ENCODE data around the gene DUOX2.

DUOX2 gene

GRCh38 chr15:45116006-45116481, 2.1 kb upstream of the DUOX2 start:
- in situ Hi-C loops (cut with HindIII; ENCODE audit: low sequenced_read_pairs): no loop called here
- TF ChIP-seq, protein P1, sequence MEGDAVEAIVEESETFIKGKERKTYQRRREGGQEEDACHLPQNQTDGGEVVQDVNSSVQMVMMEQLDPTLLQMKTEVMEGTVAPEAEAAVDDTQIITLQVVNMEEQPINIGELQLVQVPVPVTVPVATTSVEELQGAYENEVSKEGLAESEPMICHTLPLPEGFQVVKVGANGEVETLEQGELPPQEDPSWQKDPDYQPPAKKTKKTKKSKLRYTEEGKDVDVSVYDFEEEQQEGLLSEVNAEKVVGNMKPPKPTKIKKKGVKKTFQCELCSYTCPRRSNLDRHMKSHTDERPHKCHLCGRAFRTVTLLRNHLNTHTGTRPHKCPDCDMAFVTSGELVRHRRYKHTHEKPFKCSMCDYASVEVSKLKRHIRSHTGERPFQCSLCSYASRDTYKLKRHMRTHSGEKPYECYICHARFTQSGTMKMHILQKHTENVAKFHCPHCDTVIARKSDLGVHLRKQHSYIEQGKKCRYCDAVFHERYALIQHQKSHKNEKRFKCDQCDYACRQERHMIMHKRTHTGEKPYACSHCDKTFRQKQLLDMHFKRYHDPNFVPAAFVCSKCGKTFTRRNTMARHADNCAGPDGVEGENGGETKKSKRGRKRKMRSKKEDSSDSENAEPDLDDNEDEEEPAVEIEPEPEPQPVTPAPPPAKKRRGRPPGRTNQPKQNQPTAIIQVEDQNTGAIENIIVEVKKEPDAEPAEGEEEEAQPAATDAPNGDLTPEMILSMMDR (IDR thresholded peaks at IDR 0.05; ENCODE audit: low read depth, low read length): no peak
- H3K4me3 ChIP-seq (ENCODE audit: low read depth, low read length): no peak overlapping the region
- DNase-seq (ENCODE audit: low read depth, low spot score): no peak

GRCh38 chr15:45115312-45115820, 1.4 kb upstream of the DUOX2 start:
- H3K4me3 ChIP-seq (ENCODE audit: low read depth, low read length): no peak overlapping the region
- in situ Hi-C loops (cut with HindIII; ENCODE audit: low sequenced_read_pairs): no loop called here
- no peak for DNase-seq (ENCODE audit: low read depth, low spot score)
- TF ChIP-seq, protein P1 (IDR thresholded peaks at IDR 0.05; ENCODE audit: low read depth, low read length): no peak

DNA sequence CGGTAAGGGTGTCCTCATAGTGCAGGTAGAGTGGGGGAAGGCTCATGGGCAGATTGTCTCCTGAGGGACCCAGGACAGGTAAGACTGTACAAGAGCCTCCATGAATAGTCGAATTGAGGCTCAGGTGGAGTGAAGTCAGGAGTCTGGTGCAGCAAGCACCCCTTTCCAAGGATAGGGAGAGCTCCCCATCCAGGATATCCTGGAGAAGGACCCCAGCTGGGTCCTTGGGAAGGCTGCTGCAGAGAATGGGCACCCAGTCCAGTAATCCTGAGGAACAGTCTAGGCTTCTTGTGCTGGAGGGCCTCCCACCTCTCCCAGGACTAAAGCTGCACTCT, 746 bp upstream of the DUOX2 start:
- in situ Hi-C loops (cut with HindIII; ENCODE audit: low sequenced_read_pairs): no loop called here
- H3K4me3 ChIP-seq (ENCODE audit: low read depth, low read length): no peak overlapping the region
- DNase-seq (ENCODE audit: low read depth, low spot score): no peak
- TF ChIP-seq, protein P1 (IDR thresholded peaks at IDR 0.05; ENCODE audit: low read depth, low read length): no peak

GRCh38 chr15:45113380-45113990, 487 bp downstream of the DUOX2 start:
- TF ChIP-seq, protein P1 (IDR thresholded peaks at IDR 0.05; ENCODE audit: low read depth, low read length): no peak
- in situ Hi-C loops (cut with HindIII; ENCODE audit: low sequenced_read_pairs): no loop called here
- no peak for DNase-seq (ENCODE audit: low read depth, low spot score)
- H3K4me3 ChIP-seq (ENCODE audit: low read depth, low read length): no peak overlapping the region

DNA sequence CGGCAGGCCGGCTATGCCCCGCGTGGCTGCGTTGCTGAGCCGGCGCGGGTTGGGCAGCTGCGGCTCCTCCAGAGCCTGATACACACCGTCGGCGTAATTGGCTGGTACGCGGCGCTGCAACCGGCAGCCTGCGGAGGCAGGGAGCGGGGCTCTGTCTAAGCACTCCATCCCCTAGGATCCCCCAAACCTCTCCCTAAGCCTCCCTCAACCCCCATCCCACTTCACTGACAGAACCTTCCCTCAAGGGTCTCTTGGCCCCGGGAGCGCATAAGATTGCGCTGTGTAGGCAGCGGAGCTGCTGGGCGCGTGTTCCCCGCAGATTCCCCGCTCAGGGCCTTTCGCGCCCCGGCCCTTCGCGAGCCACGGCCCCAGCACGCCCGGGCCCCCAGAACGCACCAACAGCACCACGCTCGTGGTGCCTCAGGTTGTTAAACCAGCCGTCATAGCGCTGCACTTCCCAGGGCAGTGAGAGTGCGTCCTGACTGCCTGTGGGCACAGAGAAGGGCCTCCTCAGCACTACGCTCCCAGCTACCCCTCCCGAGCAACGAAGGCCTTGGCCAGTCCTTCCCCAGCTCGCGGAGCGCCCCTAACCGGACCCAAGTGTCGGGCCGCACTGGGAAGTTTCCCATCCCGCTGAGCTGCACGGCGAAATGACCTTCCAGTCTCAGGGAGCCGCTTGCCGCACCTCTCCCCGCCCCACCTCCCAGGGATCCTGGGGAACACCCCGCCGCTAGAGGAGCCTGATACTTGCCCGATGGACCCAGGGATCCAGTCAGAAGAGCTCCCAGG, 1.2 kb downstream of the DUOX2 start:
- TF ChIP-seq, protein P1 (IDR thresholded peaks at IDR 0.05; ENCODE audit: low read depth, low read length): no peak
- no peak overlapping the region for H3K4me3 ChIP-seq (ENCODE audit: low read depth, low read length)
- in situ Hi-C loops (cut with HindIII; ENCODE audit: low sequenced_read_pairs): no loop called here
- no peak for DNase-seq (ENCODE audit: low read depth, low spot score)

GRCh38 chr15:45112143-45112590, 1.8 kb downstream of the DUOX2 start:
- H3K4me3 ChIP-seq (ENCODE audit: low read depth, low read length): no peak overlapping the region
- TF ChIP-seq, protein P1 (IDR thresholded peaks at IDR 0.05; ENCODE audit: low read depth, low read length): no peak
- DNase-seq (ENCODE audit: low read depth, low spot score): no peak
- in situ Hi-C loops (cut with HindIII; ENCODE audit: low sequenced_read_pairs): no loop called here
